Ovary (tissue), 3 donors: ENCODE results near the gene SPATA2L.

Experiments
- CTCF ChIP-seq, 3 donors: fragments of 450-650 bp in 2 of 3; fragments of 200-600 bp in 1 of 3; IDR thresholded peaks; one replicate each; pipeline versions ENCODE4 v1.5.1 to v1.8.0; 2016 to 2022; ENCODE audit warnings: antibody characterized with exemption in 3 of 3, mild to moderate bottlenecking in 1 of 3
- EP300 ChIP-seq: sonication (generic); formaldehyde crosslinking; IDR thresholded peaks from one replicate; pipeline ENCODE4 v1.6.1; 2017; ENCODE audit warnings: antibody characterized with exemption
- POLR2A ChIP-seq: fragments of 450-650 bp; IDR thresholded peaks from one replicate; pipeline ENCODE4 v1.6.1; 2017; ENCODE audit warnings: antibody characterized with exemption, mild to moderate bottlenecking, moderate library complexity
- donor health status: DM: no; HTN: no; CAD: no.

- TF ChIP-seq POLR2A, result no peak
- TF ChIP-seq CTCF (IDR thresholded peaks at IDR 0.05), result no peak
- no peak for TF ChIP-seq EP300
These were observed 8.2 kb downstream of the SPATA2L start for GRCh38 chr16:89693289-89693731.
